D721Med (cell line): Measurements from ENCODE around the gene HDGFL3.
"Not testable (repeated sequence)": the region's sequence is repeated elsewhere in the genome, so short reads cannot be mapped to it uniquely, and the experiment has no call there.

Experiments
- DNase-seq: peaks from one replicate; pipeline ENCODE4 v3.0.0; 2011; ENCODE audit warnings: low spot score; ENCODE audit not compliant: insufficient read length
- FAIRE-seq: peaks from 2 replicates; lab custom pipeline; 2011; peaks lifted over from hg19 to GRCh38; lab: Jason Lieb, UNC
- CTCF ChIP-seq: IDR thresholded peaks from 2 replicates; pipeline ENCODE4 v1.5.1; 2012; ENCODE audit warnings: mild to moderate bottlenecking, control low read depth; ENCODE audit not compliant: insufficient read depth; ENCODE audit errors: missing control alignments

Gene HDGFL3

DNA sequence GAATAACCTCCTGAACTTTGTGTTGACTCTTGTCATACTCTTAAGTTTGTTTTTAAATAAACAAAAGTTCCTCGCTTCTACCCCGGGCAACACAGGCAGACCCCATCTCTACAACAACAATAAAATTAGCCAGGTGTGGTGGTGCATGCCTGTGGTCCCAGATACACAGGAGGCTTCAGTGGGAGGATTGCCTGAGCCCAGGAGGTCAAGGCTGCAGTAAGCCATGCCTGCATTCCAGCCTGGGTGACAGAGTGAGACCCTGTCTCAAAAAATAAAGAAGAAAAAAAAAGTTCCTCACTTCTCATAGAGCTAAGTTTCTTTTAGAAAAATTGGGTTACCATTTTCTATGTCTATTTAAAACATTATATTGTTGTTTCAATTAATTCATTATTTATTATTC is 29.2 kb downstream of the HDGFL3 start:
- DNase-seq (no peak), FAIRE-seq (no peak)
- TF ChIP-seq CTCF = no peak

DNA sequence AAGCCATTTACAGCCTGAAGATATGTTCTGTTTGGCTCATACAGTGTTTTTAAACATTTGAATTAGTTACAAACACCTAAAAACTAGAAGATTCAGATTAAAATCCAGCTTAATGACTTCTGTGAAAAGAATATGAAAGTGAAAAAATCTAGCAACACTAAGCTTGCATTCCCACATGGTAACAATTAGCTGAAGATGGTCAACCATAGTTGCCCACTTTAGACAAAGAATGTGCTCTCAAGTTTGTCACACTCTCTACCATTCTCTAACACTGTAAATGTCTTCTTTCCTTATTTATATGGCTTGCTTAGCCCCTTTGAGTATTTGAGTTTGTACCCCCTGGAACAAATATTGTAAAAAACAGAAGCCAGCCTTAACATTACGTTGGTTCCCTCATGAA is 32.7 kb downstream of the HDGFL3 start:
- FAIRE-seq (no peak), DNase-seq (no peak)
- no peak for TF ChIP-seq CTCF

GRCh38 chr15:83170474-83171165 is 37.0 kb downstream of the HDGFL3 start:
- DNase-seq (no peak), FAIRE-seq (no peak)
- TF ChIP-seq CTCF = no peak

GRCh38 chr15:83169576-83169975 is 38.0 kb downstream of the HDGFL3 start:
- DNase-seq, FAIRE-seq: not testable (repeated sequence)

DNA sequence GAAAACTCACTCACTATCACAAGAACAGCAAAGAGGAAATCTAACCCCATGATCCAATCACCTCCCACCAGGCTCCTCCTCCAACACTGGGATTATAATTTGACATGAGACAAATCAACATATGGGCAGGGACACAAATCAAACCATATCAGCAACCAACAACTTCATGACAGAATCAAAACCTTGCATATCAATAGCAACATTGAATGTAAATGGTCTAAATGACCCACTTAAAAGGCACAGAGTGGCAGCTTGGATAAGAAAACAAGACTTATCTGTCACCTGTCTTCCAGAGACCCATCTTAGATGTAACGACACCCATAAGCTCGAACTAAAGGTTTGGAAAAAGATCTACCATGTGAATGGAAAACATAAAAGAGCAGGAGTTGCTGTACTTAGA is 40.8 kb downstream of the HDGFL3 start:
- no peak for FAIRE-seq
- TF ChIP-seq CTCF = no peak
- DNase-seq = no peak

- no peak for TF ChIP-seq CTCF
- DNase-seq = no peak
- no peak for FAIRE-seq
Measured at GRCh38 chr15:83166218-83166617, 41.4 kb downstream of the HDGFL3 start.

DNA sequence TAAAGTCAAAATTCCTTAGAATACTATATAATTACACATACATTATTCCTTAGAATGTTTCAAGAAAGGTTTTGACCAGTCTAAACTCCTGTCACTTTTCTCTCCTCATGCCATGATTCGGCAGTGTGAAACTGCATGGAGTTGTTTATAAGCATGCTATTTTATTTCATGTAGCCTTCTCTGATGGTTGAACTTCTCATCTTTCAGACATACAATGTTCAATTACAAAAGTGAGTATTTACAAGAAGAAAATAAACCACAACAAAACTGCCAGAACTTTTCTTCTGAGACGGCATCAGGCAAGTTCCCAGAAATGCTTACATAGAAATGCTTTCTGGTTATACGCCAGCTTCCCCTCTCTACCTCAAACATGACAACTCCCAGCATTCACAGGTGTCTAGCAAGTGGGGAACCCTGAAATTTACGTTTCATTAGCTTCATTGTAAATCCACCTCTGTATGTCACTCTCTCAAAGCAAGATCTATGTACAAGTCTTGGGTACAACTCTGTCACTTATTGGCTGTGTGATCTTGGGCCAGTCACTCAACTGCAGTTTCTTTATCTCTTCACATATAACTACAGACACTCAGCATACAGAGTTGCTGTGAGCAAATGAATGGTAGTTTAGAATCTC is 42.7 kb downstream of the HDGFL3 start:
- no peak for TF ChIP-seq CTCF
- DNase-seq = no peak
- FAIRE-seq = no peak
